ENCODE results near the gene DCPS. TPM values are rescaled to one million over a fixed set of nuclear protein-coding genes. Genes with fewer than 3 reads are reported as not detected.

Gene DCPS
- total RNA-seq, 1 experiment from 2014 or later = 26.2 TPM

DNA sequence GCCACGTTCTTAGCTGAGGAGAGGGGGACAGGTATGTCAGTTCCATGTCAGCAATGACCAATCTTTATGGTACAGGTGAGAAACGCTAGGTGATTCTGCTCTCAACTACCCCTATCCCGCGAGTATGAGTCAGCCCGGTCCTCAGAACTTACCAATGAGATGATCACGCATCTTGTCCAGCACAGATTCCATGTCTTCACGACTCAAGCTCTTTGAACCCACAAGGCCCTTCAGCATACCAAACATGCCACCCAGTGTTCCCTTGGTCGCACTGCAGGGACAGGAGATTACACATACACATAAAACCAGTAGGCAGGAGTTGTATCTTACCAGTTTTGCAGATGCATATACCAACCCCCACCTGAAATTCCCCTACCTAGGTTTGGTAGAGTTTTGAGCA, 38.0 kb upstream of the DCPS start (continued):
- TF ChIP-seq, protein P1, sequence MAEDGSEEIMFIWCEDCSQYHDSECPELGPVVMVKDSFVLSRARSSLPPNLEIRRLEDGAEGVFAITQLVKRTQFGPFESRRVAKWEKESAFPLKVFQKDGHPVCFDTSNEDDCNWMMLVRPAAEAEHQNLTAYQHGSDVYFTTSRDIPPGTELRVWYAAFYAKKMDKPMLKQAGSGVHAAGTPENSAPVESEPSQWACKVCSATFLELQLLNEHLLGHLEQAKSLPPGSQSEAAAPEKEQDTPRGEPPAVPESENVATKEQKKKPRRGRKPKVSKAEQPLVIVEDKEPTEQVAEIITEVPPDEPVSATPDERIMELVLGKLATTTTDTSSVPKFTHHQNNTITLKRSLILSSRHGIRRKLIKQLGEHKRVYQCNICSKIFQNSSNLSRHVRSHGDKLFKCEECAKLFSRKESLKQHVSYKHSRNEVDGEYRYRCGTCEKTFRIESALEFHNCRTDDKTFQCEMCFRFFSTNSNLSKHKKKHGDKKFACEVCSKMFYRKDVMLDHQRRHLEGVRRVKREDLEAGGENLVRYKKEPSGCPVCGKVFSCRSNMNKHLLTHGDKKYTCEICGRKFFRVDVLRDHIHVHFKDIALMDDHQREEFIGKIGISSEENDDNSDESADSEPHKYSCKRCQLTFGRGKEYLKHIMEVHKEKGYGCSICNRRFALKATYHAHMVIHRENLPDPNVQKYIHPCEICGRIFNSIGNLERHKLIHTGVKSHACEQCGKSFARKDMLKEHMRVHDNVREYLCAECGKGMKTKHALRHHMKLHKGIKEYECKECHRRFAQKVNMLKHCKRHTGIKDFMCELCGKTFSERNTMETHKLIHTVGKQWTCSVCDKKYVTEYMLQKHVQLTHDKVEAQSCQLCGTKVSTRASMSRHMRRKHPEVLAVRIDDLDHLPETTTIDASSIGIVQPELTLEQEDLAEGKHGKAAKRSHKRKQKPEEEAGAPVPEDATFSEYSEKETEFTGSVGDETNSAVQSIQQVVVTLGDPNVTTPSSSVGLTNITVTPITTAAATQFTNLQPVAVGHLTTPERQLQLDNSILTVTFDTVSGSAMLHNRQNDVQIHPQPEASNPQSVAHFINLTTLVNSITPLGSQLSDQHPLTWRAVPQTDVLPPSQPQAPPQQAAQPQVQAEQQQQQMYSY (CRISPR knock-in tag; IDR thresholded peaks at IDR 0.05) = no peak
- no peak for TF ChIP-seq KAT7 (CRISPR knock-in tag; IDR thresholded peaks at IDR 0.05; ENCODE audit: borderline replicate concordance)
- TF ChIP-seq MYBL2 (CRISPR knock-in tag; IDR thresholded peaks at IDR 0.05) = no peak
- TF ChIP-seq NFATC4 (CRISPR knock-in tag; IDR thresholded peaks at IDR 0.05) = no peak
- no peak for TF ChIP-seq SMAD3 (CRISPR knock-in tag; IDR thresholded peaks at IDR 0.05; ENCODE audit: borderline replicate concordance)
- no peak for TF ChIP-seq OVOL2 (CRISPR knock-in tag; IDR thresholded peaks at IDR 0.05; ENCODE audit: borderline replicate concordance)

DNA sequence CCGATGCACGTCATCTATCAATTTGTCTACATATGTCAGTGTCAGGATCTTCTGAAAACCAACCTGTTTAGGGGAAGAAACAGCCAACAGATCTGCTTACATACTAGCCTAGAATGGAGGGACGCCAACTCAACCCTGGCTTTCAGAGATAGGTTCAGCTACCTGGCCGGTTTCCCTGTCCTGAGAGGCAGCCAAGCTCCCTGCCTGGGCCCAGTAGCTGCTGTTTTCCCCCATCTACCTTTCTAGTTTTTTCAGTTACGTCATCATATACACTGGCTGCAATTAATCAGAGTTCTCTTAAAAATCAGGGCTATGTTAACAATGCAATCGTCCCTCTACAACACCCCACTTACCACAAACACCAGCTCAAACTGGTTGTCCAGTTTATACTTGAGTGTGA, 36.2 kb upstream of the DCPS start:
- CTCF ChIA-PET = no interaction called here
- DNase-seq (ENCODE audit: low spot score) = no peak
- H3K36me3 Mint-ChIP-seq = peaks cover 60% of the 10 kb centered on the region
- TF ChIP-seq, protein P2, sequence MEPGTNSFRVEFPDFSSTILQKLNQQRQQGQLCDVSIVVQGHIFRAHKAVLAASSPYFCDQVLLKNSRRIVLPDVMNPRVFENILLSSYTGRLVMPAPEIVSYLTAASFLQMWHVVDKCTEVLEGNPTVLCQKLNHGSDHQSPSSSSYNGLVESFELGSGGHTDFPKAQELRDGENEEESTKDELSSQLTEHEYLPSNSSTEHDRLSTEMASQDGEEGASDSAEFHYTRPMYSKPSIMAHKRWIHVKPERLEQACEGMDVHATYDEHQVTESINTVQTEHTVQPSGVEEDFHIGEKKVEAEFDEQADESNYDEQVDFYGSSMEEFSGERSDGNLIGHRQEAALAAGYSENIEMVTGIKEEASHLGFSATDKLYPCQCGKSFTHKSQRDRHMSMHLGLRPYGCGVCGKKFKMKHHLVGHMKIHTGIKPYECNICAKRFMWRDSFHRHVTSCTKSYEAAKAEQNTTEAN (CRISPR knock-in tag; IDR thresholded peaks at IDR 0.05) = no peak
- TF ChIP-seq USF2 (CRISPR knock-in tag; IDR thresholded peaks at IDR 0.05) (no peak), ZNF232 (CRISPR knock-in tag; IDR thresholded peaks at IDR 0.05) (no peak), MLX (CRISPR knock-in tag; IDR thresholded peaks at IDR 0.05) (no peak), JUN (CRISPR knock-in tag; IDR thresholded peaks at IDR 0.05) (no peak)
- TF ChIP-seq, protein P3, sequence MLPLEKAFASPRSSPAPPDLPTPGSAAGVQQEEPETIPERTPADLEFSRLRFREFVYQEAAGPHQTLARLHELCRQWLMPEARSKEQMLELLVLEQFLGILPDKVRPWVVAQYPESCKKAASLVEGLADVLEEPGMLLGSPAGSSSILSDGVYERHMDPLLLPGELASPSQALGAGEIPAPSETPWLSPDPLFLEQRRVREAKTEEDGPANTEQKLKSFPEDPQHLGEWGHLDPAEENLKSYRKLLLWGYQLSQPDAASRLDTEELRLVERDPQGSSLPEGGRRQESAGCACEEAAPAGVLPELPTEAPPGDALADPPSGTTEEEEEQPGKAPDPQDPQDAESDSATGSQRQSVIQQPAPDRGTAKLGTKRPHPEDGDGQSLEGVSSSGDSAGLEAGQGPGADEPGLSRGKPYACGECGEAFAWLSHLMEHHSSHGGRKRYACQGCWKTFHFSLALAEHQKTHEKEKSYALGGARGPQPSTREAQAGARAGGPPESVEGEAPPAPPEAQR (CRISPR knock-in tag; IDR thresholded peaks at IDR 0.05) = no peak
- TF ChIP-seq, protein P4, sequence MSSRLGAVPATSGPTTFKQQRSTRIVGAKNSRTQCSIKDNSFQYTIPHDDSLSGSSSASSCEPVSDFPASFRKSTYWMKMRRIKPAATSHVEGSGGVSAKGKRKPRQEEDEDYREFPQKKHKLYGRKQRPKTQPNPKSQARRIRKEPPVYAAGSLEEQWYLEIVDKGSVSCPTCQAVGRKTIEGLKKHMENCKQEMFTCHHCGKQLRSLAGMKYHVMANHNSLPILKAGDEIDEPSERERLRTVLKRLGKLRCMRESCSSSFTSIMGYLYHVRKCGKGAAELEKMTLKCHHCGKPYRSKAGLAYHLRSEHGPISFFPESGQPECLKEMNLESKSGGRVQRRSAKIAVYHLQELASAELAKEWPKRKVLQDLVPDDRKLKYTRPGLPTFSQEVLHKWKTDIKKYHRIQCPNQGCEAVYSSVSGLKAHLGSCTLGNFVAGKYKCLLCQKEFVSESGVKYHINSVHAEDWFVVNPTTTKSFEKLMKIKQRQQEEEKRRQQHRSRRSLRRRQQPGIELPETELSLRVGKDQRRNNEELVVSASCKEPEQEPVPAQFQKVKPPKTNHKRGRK (CRISPR knock-in tag; IDR thresholded peaks at IDR 0.05; ENCODE audit: borderline replicate concordance) = no peak
- no peak for ATAC-seq
- H3K27me3 Mint-ChIP-seq (ENCODE audit: low read depth) = no peaks in the 10 kb centered on the region
- H3K4me1 Mint-ChIP-seq = peaks cover 15% of the 10 kb centered on the region
- POLR2A ChIA-PET = no interaction called here
- H3K9me3 Mint-ChIP-seq = no peaks in the 10 kb centered on the region
- H3K4me3 Mint-ChIP-seq = peak overlapping the region; percentile 87
- peak overlapping the region; percentile 99 for H3K27ac Mint-ChIP-seq

DNA sequence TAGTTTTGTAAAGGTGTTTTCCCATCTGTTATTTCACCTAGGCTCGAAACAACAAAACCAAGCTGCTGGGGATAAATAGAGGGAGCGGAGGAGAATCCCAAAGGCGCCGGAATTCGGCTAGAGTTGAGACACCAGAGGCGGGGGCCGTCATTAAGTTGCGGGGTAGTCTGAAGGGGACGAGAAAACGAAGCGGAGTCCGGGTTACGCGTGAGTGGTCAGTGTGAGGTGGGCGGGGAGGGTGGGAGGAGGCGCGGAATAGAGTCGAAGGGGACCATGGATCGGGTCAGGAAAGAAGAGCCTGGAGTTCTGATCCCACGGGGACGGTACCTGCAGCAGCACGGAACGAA, 35.5 kb upstream of the DCPS start:
- Mint-ChIP-seq H3K27ac (peak overlapping the region; percentile 99), H3K27me3 (ENCODE audit: low read depth) (no peaks in the 10 kb centered on the region), H3K4me3 (peak overlapping the region; percentile 87), H3K36me3 (peaks cover 61% of the 10 kb centered on the region), H3K4me1 (peaks cover 15% of the 10 kb centered on the region), H3K9me3 (no peaks in the 10 kb centered on the region)
- ChIA-PET CTCF (interaction anchor here (0.9 to 1.4 kb wide), 2 partner anchors 42 to 207 kb away, joined by 3 read pairs; no protein-coding TSS in a partner anchor), POLR2A (interaction anchor here (0.6 to 1.0 kb wide), 3 partner anchors 13 to 702 kb away, joined by 3 to 4 read pairs (median 3); no protein-coding TSS in a partner anchor)
- ATAC-seq (peak; percentile 10), DNase-seq (ENCODE audit: low spot score) (no peak)
- TF ChIP-seq ERG (CRISPR knock-in tag; IDR thresholded peaks at IDR 0.05) = 0 out of 2 replicates have a peak, but pooled peaks have one; percentile 26
- TF ChIP-seq, protein P2 (CRISPR knock-in tag; IDR thresholded peaks at IDR 0.05) = no peak
